COLO668 (cell line): ENCODE data around the gene DENND5B.
"Not testable (repeated sequence)": the region's sequence is repeated elsewhere in the genome, so short reads cannot be mapped to it uniquely, and the experiment has no call there.

ENCODE experiments used
- DNase-seq: peaks from one replicate; lab custom pipeline; 2025; ENCODE audit not compliant: unreplicated experiment; lab: John Stamatoyannopoulos, UW

Gene DENND5B

DNA sequence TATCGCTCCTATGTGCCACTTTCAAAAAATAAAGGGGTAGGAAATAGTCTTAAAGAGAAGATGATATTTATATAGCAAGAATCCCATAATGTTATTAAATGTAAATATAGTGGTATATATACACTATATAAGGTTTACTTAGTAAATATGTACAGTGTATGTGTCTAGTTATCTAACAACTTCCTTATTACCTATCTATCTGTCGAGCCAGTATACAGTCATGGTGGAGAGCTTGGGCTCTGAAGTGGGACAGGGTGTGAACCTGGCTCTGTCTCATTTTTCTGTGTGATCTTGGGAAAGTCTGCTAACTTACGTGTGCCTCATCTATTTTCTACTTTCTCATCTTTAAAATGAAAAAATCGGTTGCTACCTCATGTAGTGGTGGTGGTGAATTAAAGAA, 202.2 kb downstream of the DENND5B start:
- DNase-seq = no peak

- DNase-seq = no peak
Observed at GRCh38 chr12:31387466-31387865, 203.5 kb downstream of the DENND5B start.

- DNase-seq = no peak
Observed at GRCh38 chr12:31387011-31387410, 203.9 kb downstream of the DENND5B start.

GRCh38 chr12:31386364-31386777, 204.6 kb downstream of the DENND5B start:
- DNase-seq = no peak

GRCh38 chr12:31377210-31377609, 213.7 kb downstream of the DENND5B start:
- not testable (repeated sequence) for DNase-seq

- not testable (repeated sequence) for DNase-seq
Observed at GRCh38 chr12:31375422-31375821, 215.5 kb downstream of the DENND5B start.

GRCh38 chr12:31371256-31371620, 219.7 kb downstream of the DENND5B start:
- no peak for DNase-seq

DNA sequence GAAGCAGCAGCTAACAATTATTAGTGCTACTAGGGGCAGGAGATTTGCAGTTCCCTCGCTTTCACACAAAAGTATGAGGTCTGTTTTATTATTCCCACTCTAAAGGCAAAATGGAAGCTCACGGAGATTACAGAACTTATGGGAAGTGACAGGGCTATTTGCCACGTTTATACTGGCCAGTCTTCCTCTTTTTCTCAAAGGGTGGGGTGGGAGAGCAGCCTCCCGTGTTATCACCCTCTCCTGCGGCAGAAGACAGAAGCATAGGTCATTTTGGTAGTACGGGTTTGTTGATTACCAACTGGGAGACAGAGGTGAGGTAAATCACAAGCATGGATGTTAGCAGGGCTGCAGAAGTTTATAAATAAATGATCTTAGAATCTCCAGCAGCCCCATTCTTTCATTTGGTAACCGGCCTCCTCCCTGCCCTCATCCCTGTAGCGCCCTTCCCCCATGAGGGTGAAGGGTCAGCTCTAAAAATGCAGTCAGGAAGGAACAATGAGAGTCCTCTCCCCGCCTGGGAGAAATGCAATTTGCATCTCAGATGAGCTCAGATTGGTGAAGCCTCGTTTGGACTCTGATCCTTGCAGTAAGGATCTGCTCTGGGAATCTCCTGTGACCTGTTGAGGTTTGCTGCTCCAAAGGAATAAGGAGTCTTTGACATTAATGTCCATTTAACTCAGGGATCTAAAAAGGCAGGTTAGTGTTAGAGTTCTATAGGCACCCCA, 220.2 kb downstream of the DENND5B start:
- DNase-seq = peak; percentile 3

DNA sequence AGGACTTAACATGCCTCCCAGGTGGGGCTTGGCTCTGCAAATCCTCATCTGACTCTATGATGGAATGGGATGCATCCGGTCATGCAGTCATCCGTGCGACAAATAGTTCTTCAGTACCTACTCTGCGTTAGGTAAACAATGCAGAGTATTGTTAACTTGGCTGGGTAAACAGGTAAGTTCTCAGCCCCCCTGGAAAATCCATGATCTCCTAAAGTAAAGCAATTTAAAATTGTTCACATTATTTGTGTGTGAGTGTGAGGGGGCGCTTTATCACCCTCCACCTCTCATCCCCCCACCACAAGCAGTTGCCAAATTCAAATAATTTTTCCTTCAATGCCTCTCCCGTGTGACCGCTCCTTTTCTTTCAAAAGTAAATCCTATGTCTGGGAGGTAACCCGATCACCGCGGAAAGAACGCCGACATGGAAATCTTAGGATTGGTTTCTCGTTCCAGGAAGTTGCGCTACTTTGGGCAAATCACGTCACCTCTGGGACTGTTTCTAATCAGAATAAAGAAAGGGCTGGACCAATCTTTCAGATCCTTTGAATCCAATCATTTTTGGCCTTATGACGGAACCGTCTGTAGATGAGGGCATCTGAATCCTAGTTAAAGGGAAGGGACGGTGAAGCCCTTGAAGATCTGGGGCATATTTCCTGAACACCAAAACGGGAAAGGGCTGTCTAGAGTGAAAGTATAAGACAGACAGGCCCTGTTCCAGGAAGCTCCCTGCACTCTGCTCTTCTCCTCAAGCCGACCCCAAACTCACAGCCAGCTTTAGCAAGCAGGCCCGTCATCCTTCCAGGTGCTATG, 221.0 kb downstream of the DENND5B start:
- DNase-seq = peak; percentile 45

DNA sequence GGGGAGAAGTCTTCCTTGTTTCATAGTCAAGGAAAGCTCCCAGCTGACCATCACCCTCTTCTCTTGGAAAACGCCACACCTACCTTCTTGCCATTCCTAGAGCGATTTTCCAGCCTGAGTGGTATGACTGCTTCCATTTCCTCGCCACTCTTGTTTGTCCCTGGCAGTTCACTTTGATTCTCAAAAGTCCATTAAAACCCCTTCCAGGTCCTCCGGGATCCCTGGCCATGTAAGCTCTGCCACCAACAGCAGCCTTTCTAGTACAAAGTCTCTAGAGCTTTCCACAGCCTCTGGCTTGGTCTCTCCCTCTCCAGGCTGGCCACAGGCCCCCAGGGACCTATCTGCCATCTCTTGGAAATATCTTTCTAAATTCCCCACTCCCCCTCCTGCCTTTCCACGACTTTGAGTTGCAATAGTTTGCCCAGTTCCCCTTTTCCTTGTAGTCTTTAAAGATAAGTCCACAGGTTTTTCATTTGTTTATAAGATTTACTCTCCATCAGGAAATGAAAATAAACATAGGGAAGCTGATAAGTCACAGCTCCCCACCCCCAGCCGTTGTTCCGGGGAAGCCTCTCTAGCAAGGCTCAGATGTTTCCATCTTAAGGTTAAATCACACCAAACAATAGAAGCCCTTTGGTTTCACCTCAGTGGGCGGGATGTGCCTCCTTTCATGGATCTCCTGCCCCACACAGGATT, 222.1 kb downstream of the DENND5B start:
- DNase-seq = no peak

- no peak for DNase-seq
Observed at GRCh38 chr12:31366104-31366621, 224.8 kb downstream of the DENND5B start.

DNA sequence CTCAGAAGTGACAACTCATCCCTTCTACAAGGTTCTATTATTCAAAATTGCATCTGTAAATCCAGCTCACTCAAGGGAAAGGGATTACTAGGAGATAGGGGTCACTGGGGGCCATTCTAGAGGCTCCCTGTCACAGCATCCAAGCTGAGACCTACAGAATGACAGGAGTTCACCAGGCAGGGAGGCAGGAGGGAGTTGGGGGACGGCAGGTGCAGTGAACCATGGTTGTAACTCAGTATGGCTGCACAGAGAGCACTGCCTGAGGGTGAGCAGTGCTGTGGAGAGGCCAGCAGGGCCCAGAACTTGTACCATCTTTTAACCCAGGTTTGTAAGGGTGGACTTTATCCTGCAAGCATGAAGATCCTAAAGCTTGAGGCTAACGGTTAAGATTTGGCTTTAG, 227.1 kb downstream of the DENND5B start:
- no peak for DNase-seq

- no peak for DNase-seq
Observed at GRCh38 chr12:31363416-31363809, 227.5 kb downstream of the DENND5B start.

GRCh38 chr12:31362759-31363415, 228.0 kb downstream of the DENND5B start:
- peak; percentile 42 for DNase-seq

GRCh38 chr12:31362115-31362758, 228.7 kb downstream of the DENND5B start:
- peak; percentile 25 for DNase-seq

DNA sequence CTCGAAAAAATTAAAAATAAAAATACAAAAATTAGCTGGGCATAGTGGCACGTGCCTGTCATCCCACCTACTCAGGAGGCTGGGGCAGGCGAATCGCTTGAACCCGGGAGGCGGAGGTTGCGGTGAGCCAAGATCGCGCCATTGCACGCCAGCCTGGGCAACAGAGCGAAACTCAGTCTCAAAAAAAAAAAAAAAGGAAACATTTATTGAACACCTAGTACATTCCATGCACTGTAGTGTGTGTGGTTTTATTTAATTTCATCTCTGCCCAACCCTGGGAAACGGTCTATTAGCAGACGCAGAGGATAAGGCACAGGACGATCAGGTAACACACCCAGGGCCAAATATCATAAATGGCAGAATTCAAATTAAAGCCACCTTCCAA, 229.2 kb downstream of the DENND5B start:
- DNase-seq = no peak

- DNase-seq = no peak
Observed at GRCh38 chr12:31355747-31356107, 235.2 kb downstream of the DENND5B start.

DNA sequence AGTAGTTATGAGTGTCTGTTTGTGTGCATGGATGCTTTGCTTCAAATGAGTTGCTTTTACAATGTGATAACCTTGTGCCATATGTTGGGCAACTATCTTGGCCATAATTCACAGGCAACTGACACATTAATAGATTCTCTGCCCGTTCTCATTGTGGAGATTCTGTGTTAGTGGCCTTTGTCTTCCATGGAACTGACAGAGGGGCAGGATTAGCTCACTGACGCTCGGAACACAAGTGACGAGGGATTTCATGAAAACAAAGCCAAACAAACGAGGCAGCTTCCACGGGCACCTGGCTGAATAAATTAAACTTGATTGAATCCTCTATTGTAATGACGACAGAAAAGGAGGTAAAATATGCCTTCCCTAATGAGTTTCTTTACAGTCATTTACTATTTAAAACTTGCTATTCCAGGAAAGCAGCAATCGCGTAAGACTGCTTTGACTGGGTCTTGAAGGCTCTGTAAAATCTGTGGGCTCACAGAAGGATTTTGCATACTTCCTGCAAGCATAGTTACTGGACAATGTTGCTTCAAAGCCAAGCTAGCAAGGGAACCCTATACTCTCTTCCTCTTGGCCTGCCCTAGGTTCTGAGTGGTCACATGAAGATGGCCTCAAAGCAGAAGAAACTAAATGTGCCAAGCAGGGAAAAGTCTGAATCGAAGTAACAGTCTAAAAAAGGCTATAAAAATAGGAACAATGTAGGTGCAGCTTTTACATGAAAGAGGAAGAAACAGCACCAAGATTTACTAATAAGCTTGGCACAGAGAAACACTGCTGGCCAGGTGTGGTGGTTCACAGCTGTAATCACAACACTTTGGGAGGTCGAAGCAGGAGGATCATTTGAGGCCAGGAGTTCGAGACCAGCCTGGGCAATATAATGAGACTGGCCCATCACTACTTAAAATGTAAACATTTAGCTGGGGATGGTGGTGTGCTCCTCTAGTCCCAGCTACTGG, 236.9 kb downstream of the DENND5B start:
- peak; percentile 62 for DNase-seq

- no peak for DNase-seq
Observed at GRCh38 chr12:31346267-31346666, 244.7 kb downstream of the DENND5B start.

- DNase-seq = no peak
Observed at GRCh38 chr12:31343139-31343538, 247.8 kb downstream of the DENND5B start.
